Measurements from ENCODE around the gene BACH2. TPM values are rescaled to one million over a fixed set of nuclear protein-coding genes. Genes with fewer than 3 reads are reported as not detected.

Gene BACH2
- total and polyA plus RNA-seq, 2 experiments from 2014 or later: 1.6 to 5.7 TPM

DNA sequence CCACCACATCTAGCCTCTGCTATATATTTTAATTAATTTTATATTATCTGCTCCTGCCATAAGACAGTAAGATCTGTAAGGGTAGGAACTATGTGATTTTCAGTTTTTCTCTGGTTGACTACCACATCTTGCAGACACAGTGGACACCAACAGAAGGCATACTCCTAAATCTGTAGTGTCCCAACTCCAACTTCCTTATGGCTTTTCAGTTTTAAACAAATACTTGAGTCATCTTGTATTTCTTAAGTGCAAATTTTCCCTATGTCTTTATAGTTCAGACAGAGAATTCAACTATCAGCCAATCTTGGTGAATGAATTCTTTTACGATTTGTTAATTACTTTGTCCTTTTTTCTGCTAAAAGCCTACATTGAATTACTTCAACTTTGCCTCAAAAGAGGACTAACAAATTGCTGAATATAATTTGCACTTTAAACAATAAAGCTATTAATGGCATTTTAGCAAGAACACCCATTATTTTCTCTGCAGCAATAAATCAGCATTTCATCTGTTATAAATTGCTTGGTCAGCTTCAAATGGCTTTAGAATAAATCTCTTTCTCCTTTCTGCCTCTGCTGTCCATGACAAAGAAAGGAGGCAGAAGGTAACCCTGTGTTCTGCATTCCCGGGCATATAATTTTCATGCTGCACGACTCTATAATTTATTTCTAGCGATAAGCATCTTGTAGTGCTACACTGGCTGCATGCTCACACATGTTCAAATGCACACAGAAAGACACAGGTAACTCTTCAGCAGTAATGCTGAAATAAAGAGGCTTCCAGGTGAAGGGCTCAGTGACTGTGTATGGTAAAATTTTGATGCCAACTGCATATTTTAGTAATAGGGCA lies 144.8 kb downstream of the BACH2 start:
- H3K4me2 ChIP-seq: no peak overlapping the region
- H3K27me3 ChIP-seq (ENCODE audit: insufficient read depth): no peaks in the 10 kb centered on the region
- H3K27ac Mint-ChIP-seq: no peak overlapping the region
- H2AFZ ChIP-seq: no peak overlapping the region
- TF ChIP-seq JUNB (IDR thresholded peaks at IDR 0.05; ENCODE audit: unreplicated experiment) (no peak), NANOG (IDR thresholded peaks at IDR 0.05; ENCODE audit: borderline replicate concordance) (no peak), ZNF114 (CRISPR knock-in tag; IDR thresholded peaks at IDR 0.05) (no peak), CREB1 (CRISPR knock-in tag; IDR thresholded peaks at IDR 0.05; ENCODE audit: low read depth) (no peak), EZH2 (IDR thresholded peaks at IDR 0.05; ENCODE audit: low read depth, unreplicated experiment) (no peak), POLR2AphosphoS5 (IDR thresholded peaks at IDR 0.05; ENCODE audit: low read depth) (no peak), STAT1 (IDR thresholded peaks at IDR 0.05; ENCODE audit: unreplicated experiment) (no peak), ZNF331 (CRISPR knock-in tag; IDR thresholded peaks at IDR 0.05; ENCODE audit: low read depth) (no peak), EZH2phosphoT487 (IDR thresholded peaks at IDR 0.05; ENCODE audit: unreplicated experiment) (no peak)
- TF ChIP-seq, protein P1, sequence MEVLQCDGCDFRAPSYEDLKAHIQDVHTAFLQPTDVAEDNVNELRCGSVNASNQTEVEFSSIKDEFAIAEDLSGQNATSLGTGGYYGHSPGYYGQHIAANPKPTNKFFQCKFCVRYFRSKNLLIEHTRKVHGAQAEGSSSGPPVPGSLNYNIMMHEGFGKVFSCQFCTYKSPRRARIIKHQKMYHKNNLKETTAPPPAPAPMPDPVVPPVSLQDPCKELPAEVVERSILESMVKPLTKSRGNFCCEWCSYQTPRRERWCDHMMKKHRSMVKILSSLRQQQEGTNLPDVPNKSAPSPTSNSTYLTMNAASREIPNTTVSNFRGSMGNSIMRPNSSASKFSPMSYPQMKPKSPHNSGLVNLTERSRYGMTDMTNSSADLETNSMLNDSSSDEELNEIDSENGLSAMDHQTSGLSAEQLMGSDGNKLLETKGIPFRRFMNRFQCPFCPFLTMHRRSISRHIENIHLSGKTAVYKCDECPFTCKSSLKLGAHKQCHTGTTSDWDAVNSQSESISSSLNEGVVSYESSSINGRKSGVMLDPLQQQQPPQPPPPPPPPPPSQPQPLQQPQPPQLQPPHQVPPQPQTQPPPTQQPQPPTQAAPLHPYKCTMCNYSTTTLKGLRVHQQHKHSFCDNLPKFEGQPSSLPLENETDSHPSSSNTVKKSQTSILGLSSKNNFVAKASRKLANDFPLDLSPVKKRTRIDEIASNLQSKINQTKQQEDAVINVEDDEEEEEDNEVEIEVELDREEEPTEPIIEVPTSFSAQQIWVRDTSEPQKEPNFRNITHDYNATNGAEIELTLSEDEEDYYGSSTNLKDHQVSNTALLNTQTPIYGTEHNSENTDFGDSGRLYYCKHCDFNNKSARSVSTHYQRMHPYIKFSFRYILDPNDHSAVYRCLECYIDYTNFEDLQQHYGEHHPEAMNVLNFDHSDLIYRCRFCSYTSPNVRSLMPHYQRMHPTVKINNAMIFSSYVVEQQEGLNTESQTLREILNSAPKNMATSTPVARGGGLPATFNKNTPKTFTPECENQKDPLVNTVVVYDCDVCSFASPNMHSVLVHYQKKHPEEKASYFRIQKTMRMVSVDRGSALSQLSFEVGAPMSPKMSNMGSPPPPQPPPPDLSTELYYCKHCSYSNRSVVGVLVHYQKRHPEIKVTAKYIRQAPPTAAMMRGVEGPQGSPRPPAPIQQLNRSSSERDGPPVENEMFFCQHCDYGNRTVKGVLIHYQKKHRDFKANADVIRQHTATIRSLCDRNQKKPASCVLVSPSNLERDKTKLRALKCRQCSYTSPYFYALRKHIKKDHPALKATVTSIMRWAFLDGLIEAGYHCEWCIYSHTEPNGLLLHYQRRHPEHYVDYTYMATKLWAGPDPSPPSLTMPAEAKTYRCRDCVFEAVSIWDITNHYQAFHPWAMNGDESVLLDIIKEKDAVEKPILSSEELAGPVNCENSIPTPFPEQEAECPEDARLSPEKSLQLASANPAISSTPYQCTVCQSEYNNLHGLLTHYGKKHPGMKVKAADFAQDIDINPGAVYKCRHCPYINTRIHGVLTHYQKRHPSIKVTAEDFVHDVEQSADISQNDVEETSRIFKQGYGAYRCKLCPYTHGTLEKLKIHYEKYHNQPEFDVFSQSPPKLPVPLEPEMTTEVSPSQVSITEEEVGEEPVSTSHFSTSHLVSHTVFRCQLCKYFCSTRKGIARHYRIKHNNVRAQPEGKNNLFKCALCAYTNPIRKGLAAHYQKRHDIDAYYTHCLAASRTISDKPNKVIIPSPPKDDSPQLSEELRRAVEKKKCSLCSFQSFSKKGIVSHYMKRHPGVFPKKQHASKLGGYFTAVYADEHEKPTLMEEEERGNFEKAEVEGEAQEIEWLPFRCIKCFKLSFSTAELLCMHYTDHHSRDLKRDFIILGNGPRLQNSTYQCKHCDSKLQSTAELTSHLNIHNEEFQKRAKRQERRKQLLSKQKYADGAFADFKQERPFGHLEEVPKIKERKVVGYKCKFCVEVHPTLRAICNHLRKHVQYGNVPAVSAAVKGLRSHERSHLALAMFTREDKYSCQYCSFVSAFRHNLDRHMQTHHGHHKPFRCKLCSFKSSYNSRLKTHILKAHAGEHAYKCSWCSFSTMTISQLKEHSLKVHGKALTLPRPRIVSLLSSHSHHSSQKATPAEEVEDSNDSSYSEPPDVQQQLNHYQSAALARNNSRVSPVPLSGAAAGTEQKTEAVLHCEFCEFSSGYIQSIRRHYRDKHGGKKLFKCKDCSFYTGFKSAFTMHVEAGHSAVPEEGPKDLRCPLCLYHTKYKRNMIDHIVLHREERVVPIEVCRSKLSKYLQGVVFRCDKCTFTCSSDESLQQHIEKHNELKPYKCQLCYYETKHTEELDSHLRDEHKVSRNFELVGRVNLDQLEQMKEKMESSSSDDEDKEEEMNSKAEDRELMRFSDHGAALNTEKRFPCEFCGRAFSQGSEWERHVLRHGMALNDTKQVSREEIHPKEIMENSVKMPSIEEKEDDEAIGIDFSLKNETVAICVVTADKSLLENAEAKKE (CRISPR knock-in tag; IDR thresholded peaks at IDR 0.05): no peak
- TF ChIP-seq, protein P2, sequence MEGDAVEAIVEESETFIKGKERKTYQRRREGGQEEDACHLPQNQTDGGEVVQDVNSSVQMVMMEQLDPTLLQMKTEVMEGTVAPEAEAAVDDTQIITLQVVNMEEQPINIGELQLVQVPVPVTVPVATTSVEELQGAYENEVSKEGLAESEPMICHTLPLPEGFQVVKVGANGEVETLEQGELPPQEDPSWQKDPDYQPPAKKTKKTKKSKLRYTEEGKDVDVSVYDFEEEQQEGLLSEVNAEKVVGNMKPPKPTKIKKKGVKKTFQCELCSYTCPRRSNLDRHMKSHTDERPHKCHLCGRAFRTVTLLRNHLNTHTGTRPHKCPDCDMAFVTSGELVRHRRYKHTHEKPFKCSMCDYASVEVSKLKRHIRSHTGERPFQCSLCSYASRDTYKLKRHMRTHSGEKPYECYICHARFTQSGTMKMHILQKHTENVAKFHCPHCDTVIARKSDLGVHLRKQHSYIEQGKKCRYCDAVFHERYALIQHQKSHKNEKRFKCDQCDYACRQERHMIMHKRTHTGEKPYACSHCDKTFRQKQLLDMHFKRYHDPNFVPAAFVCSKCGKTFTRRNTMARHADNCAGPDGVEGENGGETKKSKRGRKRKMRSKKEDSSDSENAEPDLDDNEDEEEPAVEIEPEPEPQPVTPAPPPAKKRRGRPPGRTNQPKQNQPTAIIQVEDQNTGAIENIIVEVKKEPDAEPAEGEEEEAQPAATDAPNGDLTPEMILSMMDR (conservative IDR thresholded peaks at IDR 0.05; ENCODE audit: low read depth in 2 of 2): no peak
- TF ChIP-seq, protein P3, sequence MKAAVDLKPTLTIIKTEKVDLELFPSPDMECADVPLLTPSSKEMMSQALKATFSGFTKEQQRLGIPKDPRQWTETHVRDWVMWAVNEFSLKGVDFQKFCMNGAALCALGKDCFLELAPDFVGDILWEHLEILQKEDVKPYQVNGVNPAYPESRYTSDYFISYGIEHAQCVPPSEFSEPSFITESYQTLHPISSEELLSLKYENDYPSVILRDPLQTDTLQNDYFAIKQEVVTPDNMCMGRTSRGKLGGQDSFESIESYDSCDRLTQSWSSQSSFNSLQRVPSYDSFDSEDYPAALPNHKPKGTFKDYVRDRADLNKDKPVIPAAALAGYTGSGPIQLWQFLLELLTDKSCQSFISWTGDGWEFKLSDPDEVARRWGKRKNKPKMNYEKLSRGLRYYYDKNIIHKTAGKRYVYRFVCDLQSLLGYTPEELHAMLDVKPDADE (IDR thresholded peaks at IDR 0.05): no peak
- TF ChIP-seq, protein P4, sequence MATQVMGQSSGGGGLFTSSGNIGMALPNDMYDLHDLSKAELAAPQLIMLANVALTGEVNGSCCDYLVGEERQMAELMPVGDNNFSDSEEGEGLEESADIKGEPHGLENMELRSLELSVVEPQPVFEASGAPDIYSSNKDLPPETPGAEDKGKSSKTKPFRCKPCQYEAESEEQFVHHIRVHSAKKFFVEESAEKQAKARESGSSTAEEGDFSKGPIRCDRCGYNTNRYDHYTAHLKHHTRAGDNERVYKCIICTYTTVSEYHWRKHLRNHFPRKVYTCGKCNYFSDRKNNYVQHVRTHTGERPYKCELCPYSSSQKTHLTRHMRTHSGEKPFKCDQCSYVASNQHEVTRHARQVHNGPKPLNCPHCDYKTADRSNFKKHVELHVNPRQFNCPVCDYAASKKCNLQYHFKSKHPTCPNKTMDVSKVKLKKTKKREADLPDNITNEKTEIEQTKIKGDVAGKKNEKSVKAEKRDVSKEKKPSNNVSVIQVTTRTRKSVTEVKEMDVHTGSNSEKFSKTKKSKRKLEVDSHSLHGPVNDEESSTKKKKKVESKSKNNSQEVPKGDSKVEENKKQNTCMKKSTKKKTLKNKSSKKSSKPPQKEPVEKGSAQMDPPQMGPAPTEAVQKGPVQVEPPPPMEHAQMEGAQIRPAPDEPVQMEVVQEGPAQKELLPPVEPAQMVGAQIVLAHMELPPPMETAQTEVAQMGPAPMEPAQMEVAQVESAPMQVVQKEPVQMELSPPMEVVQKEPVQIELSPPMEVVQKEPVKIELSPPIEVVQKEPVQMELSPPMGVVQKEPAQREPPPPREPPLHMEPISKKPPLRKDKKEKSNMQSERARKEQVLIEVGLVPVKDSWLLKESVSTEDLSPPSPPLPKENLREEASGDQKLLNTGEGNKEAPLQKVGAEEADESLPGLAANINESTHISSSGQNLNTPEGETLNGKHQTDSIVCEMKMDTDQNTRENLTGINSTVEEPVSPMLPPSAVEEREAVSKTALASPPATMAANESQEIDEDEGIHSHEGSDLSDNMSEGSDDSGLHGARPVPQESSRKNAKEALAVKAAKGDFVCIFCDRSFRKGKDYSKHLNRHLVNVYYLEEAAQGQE (IDR thresholded peaks at IDR 0.05; ENCODE audit: unreplicated experiment): no peak
- no peaks in the 10 kb centered on the region for H3K27me3 Mint-ChIP-seq (ENCODE audit: insufficient read depth, low read depth, poor library complexity)
- H3K4me3 Mint-ChIP-seq: no peak overlapping the region
- DNase-seq (ENCODE audit: low spot score) (no peak), ATAC-seq (no peak)
- no peaks in the 10 kb centered on the region for H3K4me1 Mint-ChIP-seq
- no peak overlapping the region for H3K4me3 ChIP-seq
- H3K36me3 Mint-ChIP-seq (ENCODE audit: low read depth): no peaks in the 10 kb centered on the region
- H3K4me1 ChIP-seq (ENCODE audit: insufficient read depth): no peaks in the 10 kb centered on the region; the same call in 1 of the 2 replicates
- no peaks in the 10 kb centered on the region for H3K36me3 ChIP-seq (ENCODE audit: insufficient read depth)
- H3K9me2 ChIP-seq (ENCODE audit: insufficient read depth): no peaks in the 10 kb centered on the region
- no peaks in the 10 kb centered on the region for H3K9me3 Mint-ChIP-seq
- no peaks in the 10 kb centered on the region for H4K20me1 ChIP-seq (replicated peaks; ENCODE audit: insufficient read depth)
- no peak overlapping the region for H3K27ac ChIP-seq (ENCODE audit: low read depth)
- H3F3A ChIP-seq (replicated peaks; ENCODE audit: low read depth): no peaks in the 10 kb centered on the region
- no peaks in the 10 kb centered on the region for H3K79me2 ChIP-seq (replicated peaks; ENCODE audit: insufficient read depth)

Measured in GM23338 (cell line).